A549 treated with CpdA at 1 μM for 4 hours (cell line): ENCODE measurements around the gene OTULIN. TPM values are rescaled to one million over a fixed set of nuclear protein-coding genes. Genes with fewer than 3 reads are reported as not detected.

ENCODE experiments used
- total RNA-seq: library from RNA; stranded (reverse); fragments of 200-300 nt; extraction: Qiagen RNA extraction; gene quantifications from 5 replicates; pipeline ENCODE4 v1.2.3, GENCODE V29; 2022; ENCODE audit warnings: low read depth

Gene OTULIN
- total RNA-seq = 17.5 to 24.9 TPM (median 21.0 TPM) in 5 replicates

GRCh38 chr5:14664270-14665100 lies at the start of gene OTULIN:
TSS of gene OTULIN (plus strand) at chr5:14664718. CDS start at chr5:14664826, 108 bp downstream.

Other genes starting within 250 kb of the OTULIN start
- 4.8 to 7.4 TPM (median 4.9 TPM) in 5 replicates for gene OTULINL, start 82.9 kb upstream of the OTULIN start, total RNA-seq
- gene ANKH, start 207.1 kb downstream of the OTULIN start, total RNA-seq = 14.4 to 25.0 TPM (median 20.4 TPM) in 5 replicates